Gastroesophageal sphincter (tissue), 3 donors: ENCODE results near the gene CACNA1D.

Source experiments
- CTCF ChIP-seq, 4 experiments: fragments of 200-600 bp in 2 of 4; fragments of 450-650 bp in 2 of 4; sonication (generic) in 1 of 4; IDR thresholded peaks; one replicate each; pipeline ENCODE4 v1.5.1; 2017 to 2019; ENCODE audit warnings: antibody characterized with exemption in 4 of 4, mild to moderate bottlenecking in 2 of 4, moderate library complexity in 2 of 4
- POLR2A ChIP-seq, 2 donors: fragments of 450-650 bp; IDR thresholded peaks; one replicate each; pipeline ENCODE4 v1.6.1; 2017; ENCODE audit warnings: antibody characterized with exemption in 2 of 2, mild to moderate bottlenecking in 2 of 2, moderate library complexity in 1 of 2

GRCh38 chr3:53618936-53619335 lies 124.5 kb downstream of the CACNA1D start:
- no peak for TF ChIP-seq CTCF (IDR thresholded peaks at IDR 0.05)
- no peak for TF ChIP-seq POLR2A (IDR thresholded peaks at IDR 0.05)
